LNCaP clone FGC (cell line): ENCODE measurements around the gene ERBB2.
A peak's percentile ranks its signal among the peaks of the same experiment; 100 is the strongest.

Source experiments
- DNase-seq: peaks from one replicate; pipeline ENCODE4 v3.0.0-alpha.2; 2011; ENCODE audit warnings: low read depth
- H3K4me3 ChIP-seq: 2 replicates; pipeline ENCODE4 v1.5.1; 2011; ENCODE audit warnings: mild to moderate bottlenecking, low read depth, low read length, control low read depth
- CTCF ChIP-seq: IDR thresholded peaks from 2 replicates; pipeline ENCODE4 v1.5.1; 2012; ENCODE audit warnings: mild to moderate bottlenecking; ENCODE audit not compliant: control insufficient read depth, insufficient read depth; ENCODE audit errors: extremely low read depth

ERBB2 gene

GRCh38 chr17:39666231-39666600, 33.6 kb upstream of the ERBB2 start:
- no peak for DNase-seq
- H3K4me3 ChIP-seq = no peak overlapping the region
- no peak for TF ChIP-seq CTCF

- no peak for DNase-seq
- TF ChIP-seq CTCF = no peak
- no peak overlapping the region for H3K4me3 ChIP-seq
Observed at GRCh38 chr17:39666601-39667261, 33.1 kb upstream of the ERBB2 start.

GRCh38 chr17:39667262-39667944, 32.5 kb upstream of the ERBB2 start:
- TF ChIP-seq CTCF = no peak
- H3K4me3 ChIP-seq = no peak overlapping the region
- no peak for DNase-seq

GRCh38 chr17:39667945-39668924, 31.6 kb upstream of the ERBB2 start, which contains the start of gene PNMT:
PNMT (plus strand) TSS chr17:39668453; CDS start chr17:39668476, 23 bp downstream.
- DNase-seq = no peak
- TF ChIP-seq CTCF = peak; percentile 55
- H3K4me3 ChIP-seq = no peak within 1 kb of the TSS

- TF ChIP-seq CTCF = no peak
- no peak for DNase-seq
- H3K4me3 ChIP-seq = no peak overlapping the region
Observed at GRCh38 chr17:39669897-39670735, 29.7 kb upstream of the ERBB2 start.

- no peak for TF ChIP-seq CTCF
- H3K4me3 ChIP-seq = no peak overlapping the region
- no peak for DNase-seq
Observed at GRCh38 chr17:39670746-39671145, 29.1 kb upstream of the ERBB2 start.
